Spleen (tissue), 7 donors: ENCODE measurements around the gene ADAMTS4.

Experiments used
- POLR2AphosphoS5 ChIP-seq, 3 donors: sonication (generic); formaldehyde crosslinking; IDR thresholded peaks; one replicate each; pipeline ENCODE4 v1.5.1; 2017; ENCODE audit warnings: antibody characterized with exemption in 3 of 3
- TF ChIP-seq, protein P1 (sequence below), 11 experiments: fragments of 200-600 bp in 7 of 11; fragments of 450-650 bp in 4 of 11; sonication (generic) in 4 of 11; IDR thresholded peaks in 8 of 11; conservative IDR thresholded peaks in 3 of 11; 1 replicate in 7 of 11; 2 replicates in 4 of 11; pipeline versions ENCODE4 v1.4.0 to v1.8.0; 2016 to 2021; ENCODE audit warnings: antibody characterized with exemption in 11 of 11, inconsistent platforms in 4 of 11, mild to moderate bottlenecking in 1 of 11
- donor health status: DM: no; HTN: no; CAD: no; lungs with moderate emphysema.
- donor health status: DM: no; HTN: no; CAD: no.
- donor health status: DM: no; HTN: no; CAD: no.

DNA sequence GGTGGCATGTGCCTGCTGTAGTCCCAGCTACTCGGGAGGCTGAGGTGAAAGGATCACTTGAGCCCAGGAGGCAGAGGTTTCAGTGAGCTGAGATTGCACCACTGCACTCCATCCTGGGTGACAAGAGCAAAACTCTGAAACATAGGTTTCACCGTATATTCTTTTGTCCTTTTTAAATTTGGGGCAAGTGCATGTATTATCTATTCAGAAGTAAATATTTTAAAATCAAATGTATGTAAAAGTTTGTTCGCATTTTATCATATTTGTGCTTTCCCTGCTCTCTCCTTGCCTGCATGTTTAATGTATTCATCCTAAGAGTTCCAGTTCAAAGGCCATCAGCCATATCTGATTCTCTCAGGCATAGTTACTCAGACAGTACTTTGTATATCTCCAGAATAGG, 53.0 kb downstream of the ADAMTS4 start:
- TF ChIP-seq, protein P1, sequence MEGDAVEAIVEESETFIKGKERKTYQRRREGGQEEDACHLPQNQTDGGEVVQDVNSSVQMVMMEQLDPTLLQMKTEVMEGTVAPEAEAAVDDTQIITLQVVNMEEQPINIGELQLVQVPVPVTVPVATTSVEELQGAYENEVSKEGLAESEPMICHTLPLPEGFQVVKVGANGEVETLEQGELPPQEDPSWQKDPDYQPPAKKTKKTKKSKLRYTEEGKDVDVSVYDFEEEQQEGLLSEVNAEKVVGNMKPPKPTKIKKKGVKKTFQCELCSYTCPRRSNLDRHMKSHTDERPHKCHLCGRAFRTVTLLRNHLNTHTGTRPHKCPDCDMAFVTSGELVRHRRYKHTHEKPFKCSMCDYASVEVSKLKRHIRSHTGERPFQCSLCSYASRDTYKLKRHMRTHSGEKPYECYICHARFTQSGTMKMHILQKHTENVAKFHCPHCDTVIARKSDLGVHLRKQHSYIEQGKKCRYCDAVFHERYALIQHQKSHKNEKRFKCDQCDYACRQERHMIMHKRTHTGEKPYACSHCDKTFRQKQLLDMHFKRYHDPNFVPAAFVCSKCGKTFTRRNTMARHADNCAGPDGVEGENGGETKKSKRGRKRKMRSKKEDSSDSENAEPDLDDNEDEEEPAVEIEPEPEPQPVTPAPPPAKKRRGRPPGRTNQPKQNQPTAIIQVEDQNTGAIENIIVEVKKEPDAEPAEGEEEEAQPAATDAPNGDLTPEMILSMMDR (IDR thresholded peaks at IDR 0.05 in 8 of 11, conservative IDR thresholded peaks at IDR 0.05 in 3 of 11): no peak
- no peak for TF ChIP-seq POLR2AphosphoS5 (IDR thresholded peaks at IDR 0.05)
